Melanocyte of skin (primary cell): ENCODE data around the gene AMBP. TPM values are rescaled to one million over a fixed set of nuclear protein-coding genes. Genes with fewer than 3 reads are reported as not detected.

Source experiments
- total RNA-seq, 2 donors: library from RNA; depleted of rRNA; stranded (reverse); fragments of >200 nt; gene quantifications; 2 replicates each; pipeline ENCODE4 v1.2.3, GENCODE V29; 2012

Gene AMBP
- not detected for total RNA-seq

GRCh38 chr9:114078021-114078780, at the start of gene AMBP:
Gene AMBP (minus strand): TSS chr9:114078300. CDS start chr9:114078209, 91 bp downstream.

DNA sequence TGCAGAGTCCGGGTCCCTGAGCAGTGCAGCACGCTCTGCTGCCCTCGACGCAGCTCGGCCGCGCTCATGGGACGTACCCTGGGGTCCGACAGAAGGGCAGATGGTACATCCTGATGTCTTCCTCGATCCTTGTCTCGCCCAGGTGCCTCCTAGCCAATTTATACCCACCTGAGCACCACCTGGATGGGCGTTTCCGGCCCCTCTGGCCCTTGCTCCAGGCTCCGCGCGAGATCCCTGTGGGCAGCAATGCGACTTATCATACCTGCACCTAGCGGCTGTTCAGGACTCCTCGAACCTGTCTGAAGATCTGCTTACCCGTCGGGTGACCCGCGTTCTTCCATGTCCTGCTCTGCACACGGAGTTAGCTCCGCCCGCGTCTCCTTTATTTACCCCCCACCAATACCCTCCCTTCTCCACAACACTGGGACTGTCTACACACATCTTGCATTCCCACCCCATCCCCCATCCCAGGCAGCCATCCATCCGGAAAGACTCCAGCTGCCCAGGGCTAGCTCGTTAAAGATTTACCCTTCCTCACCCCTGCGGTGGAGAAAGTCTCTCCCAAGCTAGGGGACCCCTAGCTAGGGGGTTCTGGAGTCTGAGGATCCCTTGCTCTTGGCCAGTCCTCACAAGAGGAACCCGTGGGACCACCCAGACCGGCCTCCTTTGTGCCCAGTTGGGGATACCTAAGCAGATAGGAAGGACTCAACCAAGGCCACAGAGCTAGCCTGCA, 21.0 kb upstream of the AMBP start, which contains the start of gene KIF12:
KIF12 (minus strand) TSS at position 357 of the 733 bp plus-strand sequence; CDS start at position 341, 16 bp downstream.

Other genes starting within 250 kb of the AMBP start
- 10 to 100 TPM in 1 of 2 donors, 1 to 10 TPM in 1; 9.0 to 12.7 TPM for gene ZNF618, start 202.0 kb downstream of the AMBP start, total RNA-seq
- under 1 TPM; under 0.01 TPM for gene KIF12, start 21.0 kb upstream of the AMBP start, total RNA-seq
- gene COL27A1, start 77.2 kb upstream of the AMBP start, total RNA-seq: 10 to 100 TPM in 1 of 2 donors, 1 to 10 TPM in 1; 9.0 to 46.1 TPM
- not detected for gene ORM1, start 244.8 kb upstream of the AMBP start, total RNA-seq